ENCODE measurements around the gene KAT6B.

The KAT6B gene

GRCh38 chr10:74977913-74978847 lies 151.8 kb downstream of the KAT6B start:
- no peak for TF ChIP-seq CTCF (conservative IDR thresholded peaks at IDR 0.05; ENCODE audit: control insufficient read depth, insufficient read depth, low read depth, low read length)
- DNase-seq (ENCODE audit: low read depth): no peak
- H3K4me3 ChIP-seq (ENCODE audit: control insufficient read depth, low read depth, low read length): no peak overlapping the region

- H3K4me3 ChIP-seq (ENCODE audit: control insufficient read depth, low read depth, low read length): no peak overlapping the region
- TF ChIP-seq CTCF (conservative IDR thresholded peaks at IDR 0.05; ENCODE audit: control insufficient read depth, insufficient read depth, low read depth, low read length): no peak
- DNase-seq (ENCODE audit: low read depth): no peak
Observed at GRCh38 chr10:74981831-74982633, 155.6 kb downstream of the KAT6B start.

GRCh38 chr10:74982634-74982982 lies 156.2 kb downstream of the KAT6B start:
- DNase-seq (ENCODE audit: low read depth): no peak
- no peak for TF ChIP-seq CTCF (conservative IDR thresholded peaks at IDR 0.05; ENCODE audit: control insufficient read depth, insufficient read depth, low read depth, low read length)
- no peak overlapping the region for H3K4me3 ChIP-seq (ENCODE audit: control insufficient read depth, low read depth, low read length)

GRCh38 chr10:74983383-74983782 lies 157.0 kb downstream of the KAT6B start:
- DNase-seq (ENCODE audit: low read depth): peak; percentile 27
- H3K4me3 ChIP-seq (ENCODE audit: control insufficient read depth, low read depth, low read length): no peak overlapping the region
- TF ChIP-seq CTCF (conservative IDR thresholded peaks at IDR 0.05; ENCODE audit: control insufficient read depth, insufficient read depth, low read depth, low read length): no peak

GRCh38 chr10:74987339-74988053 lies 161.1 kb downstream of the KAT6B start:
- DNase-seq (ENCODE audit: low read depth): peak; percentile 74
- H3K4me3 ChIP-seq (ENCODE audit: control insufficient read depth, low read depth, low read length): no peak overlapping the region
- TF ChIP-seq CTCF (conservative IDR thresholded peaks at IDR 0.05; ENCODE audit: control insufficient read depth, insufficient read depth, low read depth, low read length): no peak

- no peak overlapping the region for H3K4me3 ChIP-seq (ENCODE audit: control insufficient read depth, low read depth, low read length)
- DNase-seq (ENCODE audit: low read depth): peak; percentile 56
- TF ChIP-seq CTCF (conservative IDR thresholded peaks at IDR 0.05; ENCODE audit: control insufficient read depth, insufficient read depth, low read depth, low read length): no peak
Observed at GRCh38 chr10:74988054-74988775, 161.8 kb downstream of the KAT6B start.
